K562 (cell line): Measurements from ENCODE around the gene NISCH. TPM values are rescaled to one million over a fixed set of nuclear protein-coding genes. Genes with fewer than 3 reads are reported as not detected.
A peak's percentile ranks its signal among the peaks of the same experiment; 100 is the strongest.

Source experiments
- ATAC-seq: fragments of 200-7000 bp; cut with Tn5 transposase; 3 replicates; pipeline ENCODE4 v1.9.1; 2020; ENCODE audit warnings: moderate library complexity
- BruUV-seq: library from RNA; stranded (reverse); fragments of 400-500 nt; replicated peaks from 2 replicates; lab custom pipeline; 2021; lab: Mats Ljungman, UMichigan
- CTCF ChIA-PET: fragments of 300-600 bp; formaldehyde crosslinking; extraction: SDS; loops from one replicate; lab custom pipeline; 2021; ENCODE audit warnings: low intra/inter-chr PET ratio; lab: Yijun Ruan, JAX
- POLR2A ChIA-PET: fragments of 300-600, 350-650 bp; sonication (Branson Sonifier 250); formaldehyde crosslinking; extraction: SDS; loops from one replicate; lab custom pipeline; 2021; ENCODE audit warnings: antibody characterized with exemption, inconsistent platforms; lab: Yijun Ruan, JAX
- DNase-seq, 4 experiments: peaks; one replicate each; pipeline versions ENCODE4 v3.0.0 to v3.0.0-alpha.2; 2011 to 2018; ENCODE audit warnings: low spot score in 3 of 4, mixed read lengths in 3 of 4; ENCODE audit errors: extremely low read depth in 1 of 4
- FAIRE-seq: peaks from 2 replicates; lab custom pipeline; 2011; peaks lifted over from hg19 to GRCh38; lab: Jason Lieb, UNC
- H2AFZ ChIP-seq: 2 replicates; pipeline ENCODE4 v1.6.0; 2011; ENCODE audit warnings: low read depth, low read length, control low read depth, inconsistent platforms
- H3K27ac ChIP-seq: fragments of 200-600 bp; 3 replicates; pipeline ENCODE4 v1.8.0; 2011; ENCODE audit warnings: low read depth, mild to moderate bottlenecking, control low read depth, inconsistent platforms, low read length, moderate library complexity, mixed read lengths; ENCODE audit errors: extremely low read depth
- H3K27me3 ChIP-seq, 2 experiments: fragments of 300-600 bp in 1 of 2; 2 replicates in 1 of 2; 3 replicates in 1 of 2; pipeline versions ENCODE4 v1.6.0 to v1.8.0; 2011; ENCODE audit warnings: inconsistent platforms in 2 of 2, low read length in 2 of 2, mild to moderate bottlenecking in 1 of 2, mixed read lengths in 1 of 2, moderate library complexity in 1 of 2; ENCODE audit not compliant: control insufficient read depth in 2 of 2, insufficient read depth in 2 of 2
- H3K36me3 ChIP-seq: fragments of 300-600 bp; 3 replicates; pipeline ENCODE4 v1.8.0; 2011; ENCODE audit warnings: mild to moderate bottlenecking, low read length, inconsistent platforms; ENCODE audit not compliant: control insufficient read depth, insufficient read depth
- H3K4me1 ChIP-seq, 2 experiments: fragments of 200-600 bp in 1 of 2; replicated peaks in 1 of 2; 2 replicates in 1 of 2; 3 replicates in 1 of 2; pipeline versions ENCODE4 v1.5.1 to v1.8.0; 2011; ENCODE audit warnings: inconsistent platforms in 2 of 2, low read length in 2 of 2, mild to moderate bottlenecking in 1 of 2, mixed read lengths in 1 of 2, moderate library complexity in 1 of 2; ENCODE audit not compliant: control insufficient read depth in 2 of 2, insufficient read depth in 2 of 2
- H3K4me2 ChIP-seq: 2 replicates; pipeline ENCODE4 v1.6.1; 2011; ENCODE audit warnings: low read length, control low read depth, inconsistent platforms, mixed read lengths; ENCODE audit not compliant: insufficient read depth
- H3K4me3 ChIP-seq: fragments of 200-600 bp; sonication (generic), shearing (Covaris generic); 2 replicates; pipeline ENCODE4 v1.5.1; 2016; ENCODE audit warnings: control low read depth, inconsistent platforms
- H3K79me2 ChIP-seq: fragments of 200-600 bp; 3 replicates; pipeline ENCODE4 v1.8.0; 2011; ENCODE audit warnings: low read length, inconsistent platforms; ENCODE audit not compliant: control insufficient read depth, insufficient read depth
- H3K9ac ChIP-seq, 2 experiments: 2 replicates each; pipeline versions ENCODE4 v1.6.0 to v1.6.1; 2011; ENCODE audit warnings: low read depth in 2 of 2, low read length in 2 of 2, control low read depth in 1 of 2, inconsistent platforms in 1 of 2, mild to moderate bottlenecking in 1 of 2, mixed read lengths in 1 of 2; ENCODE audit not compliant: insufficient read depth in 1 of 2
- H3K9me1 ChIP-seq: one replicate; pipeline ENCODE4 v1.6.0; 2011; ENCODE audit warnings: inconsistent platforms, mild to moderate bottlenecking, low read length, moderate library complexity; ENCODE audit not compliant: control insufficient read depth, insufficient read depth
- H3K9me3 ChIP-seq: replicated peaks from 2 replicates; pipeline ENCODE4 v1.5.1; 2011; ENCODE audit warnings: low read depth, low read length, inconsistent platforms; ENCODE audit not compliant: control insufficient read depth, insufficient read depth
- H4K20me1 ChIP-seq: replicated peaks from 2 replicates; pipeline ENCODE4 v1.6.1; 2011; ENCODE audit warnings: low read length, inconsistent platforms, mixed read lengths; ENCODE audit not compliant: control insufficient read depth, insufficient read depth
- BRD9 ChIP-seq: fragments of 450-650 bp; IDR thresholded peaks from 2 replicates; pipeline ENCODE4 v1.6.1; 2018; ENCODE audit warnings: low read depth; ENCODE audit not compliant: partially characterized antibody
- CHCHD3 ChIP-seq: fragments of 250-450 bp; sonication (Bioruptor Pico); IDR thresholded peaks from 2 replicates; pipeline ENCODE4 v2.1.2; 2022; ENCODE audit warnings: mild to moderate bottlenecking
- CREB3 ChIP-seq: fragments of 450-650 bp; conservative IDR thresholded peaks from 2 replicates; pipeline ENCODE4 v1.6.1; 2016; ENCODE audit warnings: missing genetic modification characterization, low read depth, mild to moderate bottlenecking, missing compliant biosample characterization, moderate library complexity
- E2F5 ChIP-seq: sonication (generic); formaldehyde crosslinking; IDR thresholded peaks from 2 replicates; pipeline ENCODE4 v1.8.0; 2022; ENCODE audit warnings: mild to moderate bottlenecking, missing genetic modification reagents
- FOXJ2 ChIP-seq: fragments of 200-800 bp; sonication (Bioruptor generic); IDR thresholded peaks from 2 replicates; pipeline ENCODE4 v1.6.1; 2016; ENCODE audit warnings: missing genetic modification characterization, missing compliant biosample characterization
- HIVEP1 ChIP-seq: fragments of 250-450 bp; sonication (Bioruptor Pico); IDR thresholded peaks from 2 replicates; pipeline ENCODE4 v1.4.0; 2020; ENCODE audit warnings: mild to moderate bottlenecking
- HOXB6 ChIP-seq: fragments of 250-450 bp; sonication (Bioruptor Pico); IDR thresholded peaks from 2 replicates; pipeline ENCODE4 v1.5.1; 2022; ENCODE audit warnings: mild to moderate bottlenecking, borderline replicate concordance
- IFI16 ChIP-seq: fragments of 250-450 bp; sonication (Bioruptor Pico); IDR thresholded peaks from 2 replicates; pipeline ENCODE4 v2.1.2; 2022; ENCODE audit warnings: mild to moderate bottlenecking, inconsistent platforms
- ILF3 ChIP-seq: fragments of 450-650 bp; IDR thresholded peaks from 2 replicates; pipeline ENCODE4 v1.6.1; 2018; ENCODE audit warnings: antibody characterized with exemption, mild to moderate bottlenecking, moderate library complexity, borderline replicate concordance
- MED1 ChIP-seq: sonication (generic); formaldehyde crosslinking; IDR thresholded peaks from 2 replicates; pipeline ENCODE4 v1.8.1; 2023; ENCODE audit warnings: missing genetic modification reagents, borderline replicate concordance
- POLR2A ChIP-seq: fragments of 450-650 bp; conservative IDR thresholded peaks from 2 replicates; pipeline ENCODE4 v1.6.1; 2016
- RFX5 ChIP-seq: IDR thresholded peaks from 2 replicates; pipeline ENCODE4 v1.6.1; 2011; ENCODE audit warnings: low read depth, mild to moderate bottlenecking, improper control_type of control experiment, low read length
- ZFPM2 ChIP-seq: fragments of 250-450 bp; sonication (Bioruptor Pico); IDR thresholded peaks from 2 replicates; pipeline ENCODE4 v1.5.1; 2022; ENCODE audit warnings: mild to moderate bottlenecking
- WGBS: fragments of 100-300 bp; shearing (Covaris generic); methylation state at CpG from one replicate; pipeline ENCODE4 v1.1.6; 2016; ENCODE audit warnings: low coverage, mixed read lengths; ENCODE audit not compliant: insufficient coverage; ENCODE audit errors: missing lambda C conversion rate; 5-methylcytosine and 5-hydroxymethylcytosine counted together
- in situ Hi-C: fragments of 300-500 bp; cut with MboI; formaldehyde crosslinking; loops from 4 replicates; pipeline ENCODE4 v1.15.0; 2018; ENCODE audit warnings: inconsistent platforms, mixed read lengths
- intact Hi-C: fragments of 100-400 bp; cut with micrococcal nuclease; formaldehyde crosslinking; loops from 2 replicates; pipeline ENCODE4 v1.14.2; 2022
- polyA plus RNA-seq, 8 experiments: library from polyadenylated mRNA; depleted of rRNA in 4 of 8; stranded (reverse) in 5 of 8; unstranded in 3 of 8; fragments of >200 nt; fragmentation: Nextera tagmentation in 2 of 8; fragmentation: Illumina TruSeq in 1 of 8; extraction: Ambion mirVana in 2 of 8; extraction: Trizol in 1 of 8; gene quantifications; 2 replicates each; pipeline versions ENCODE4 v1.2.1 to v1.2.3, GENCODE V29; 2011 to 2014; ENCODE audit warnings: inconsistent platforms in 1 of 8, missing spikeins in 1 of 8
- total RNA-seq, 7 experiments: library from RNA; depleted of rRNA in 6 of 7; stranded (reverse); fragments of >200 nt in 6 of 7; fragmentation: Illumina TruSeq in 2 of 7; extraction: Trizol in 2 of 7; gene quantifications; 2 replicates each; pipeline versions ENCODE4 v1.2.1 to v1.2.3, GENCODE V29; 2011 to 2021; ENCODE audit warnings: low replicate concordance in 1 of 7

The NISCH gene
- total and polyA plus RNA-seq, 9 of the 15 experiments (the other 6 are each of a cell fraction or from before 2014, with no cell fraction given), result 0.44 to 43.5 (median 23.4) TPM

DNA sequence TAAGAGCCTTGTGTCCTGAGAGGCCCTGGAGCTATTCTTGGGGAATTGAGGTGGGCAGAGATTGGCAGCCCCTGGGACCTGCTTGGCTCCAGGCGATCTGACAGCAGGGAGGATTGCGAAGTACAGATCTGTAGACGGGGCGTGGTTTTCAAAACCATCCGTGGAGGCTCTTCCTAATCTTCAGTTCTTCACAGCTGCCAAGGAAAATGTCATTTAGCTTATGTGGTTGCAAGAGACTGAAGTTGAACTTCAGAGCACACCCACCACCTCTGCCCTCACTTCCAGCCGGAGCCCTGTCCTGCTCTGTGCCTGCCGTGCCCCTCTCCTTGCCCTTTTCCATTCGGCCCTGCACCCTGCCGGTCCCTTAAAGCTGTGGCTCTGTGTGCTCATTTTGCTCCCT, 12.9 kb downstream of the NISCH start:
- intact Hi-C loops, result no loop called here

More for the DNA sequence above, 12.9 kb downstream of the NISCH start:
- in situ Hi-C loops, result no loop called here
- Histone ChIP-seq H2AFZ (no peak overlapping the region), H4K20me1 (no peaks in the 10 kb centered on the region), H3K9ac (peak overlapping the region in 1 of 2 experiments; percentile 52; a peak in 1 of 4 replicates), H3K9me3 (no peaks in the 10 kb centered on the region), H3K9me1 (no peaks in the 10 kb centered on the region), H3K27ac (no peak overlapping the region), H3K36me3 (peaks cover 53% of the 10 kb centered on the region; the same call in 2 of the 3 replicates), H3K4me2 (no peak overlapping the region), H3K79me2 (no peaks in the 10 kb centered on the region; the same call in 2 of the 3 replicates), H3K27me3 (no peaks in the 10 kb centered on the region), H3K4me3 (no peak overlapping the region), H3K4me1 (peaks cover 0 to 9% of the 10 kb centered on the region in 2 experiments; a peak in 2 of 5 replicates)
- FAIRE-seq (no peak), ATAC-seq (no peak), DNase-seq (no peak)
- POLR2A ChIA-PET, result interaction anchor here (1.1 to 1.5 kb wide), 2 partner anchors 9 to 20 kb away, joined by 3 to 6 read pairs; no protein-coding TSS in a partner anchor
- TF ChIP-seq IFI16 (CRISPR knock-in tag), result no peak
- no peak for TF ChIP-seq MED1 (CRISPR knock-in tag)
- no peak for TF ChIP-seq POLR2A
- no peak for TF ChIP-seq CREB3 (tag)
- no peak for TF ChIP-seq E2F5 (CRISPR knock-in tag)
- TF ChIP-seq FOXJ2, result no peak
- no peak for TF ChIP-seq CHCHD3 (CRISPR knock-in tag)
- no peak for TF ChIP-seq RFX5
- no peak for TF ChIP-seq ZFPM2 (CRISPR knock-in tag)
- no peak for TF ChIP-seq ILF3
- no peak for TF ChIP-seq HIVEP1 (CRISPR knock-in tag)
- no peak for TF ChIP-seq BRD9
- no peak for TF ChIP-seq HOXB6 (CRISPR knock-in tag)
- no TSS peak for BruUV-seq
- CTCF ChIA-PET, result no interaction called here
- 37% methylated on average over 2 of the region's 9 CpGs for WGBS
